SKM-1 treated with dmso at 0.1 percent for 144 hours (cell line): ENCODE results near the gene PAGE2B.
A peak's percentile ranks its signal among the peaks of the same experiment; 100 is the strongest.
"Not testable (repeated sequence)": the region's sequence is repeated elsewhere in the genome, so short reads cannot be mapped to it uniquely, and the experiment has no call there.

Experiments
- DNase-seq: peaks from one replicate; lab custom pipeline; 2025; ENCODE audit not compliant: unreplicated experiment; lab: John Stamatoyannopoulos, UW

Gene PAGE2B

GRCh38 chrX:55107911-55108310, 33.1 kb downstream of the PAGE2B start:
- no peak for DNase-seq

DNA sequence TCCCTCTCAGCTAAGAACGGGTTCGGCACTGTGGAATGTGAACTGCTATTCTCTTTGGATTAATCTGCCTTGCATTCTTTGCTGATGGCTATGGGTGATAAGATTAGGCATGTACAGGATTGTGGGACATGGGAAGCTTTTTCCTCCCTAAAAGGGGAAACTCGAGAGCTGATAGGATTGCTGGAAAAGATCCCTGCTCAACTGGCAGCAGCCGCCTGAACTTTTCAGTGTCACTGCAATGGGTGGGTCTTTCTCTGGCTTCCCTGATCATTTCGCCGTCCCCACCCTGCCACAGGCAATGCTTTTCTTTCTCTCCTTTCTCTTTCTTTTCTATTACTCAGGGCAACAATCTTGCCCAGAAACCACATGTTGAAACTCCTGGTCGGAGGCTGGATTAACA, 34.5 kb downstream of the PAGE2B start:
- DNase-seq = no peak

DNA sequence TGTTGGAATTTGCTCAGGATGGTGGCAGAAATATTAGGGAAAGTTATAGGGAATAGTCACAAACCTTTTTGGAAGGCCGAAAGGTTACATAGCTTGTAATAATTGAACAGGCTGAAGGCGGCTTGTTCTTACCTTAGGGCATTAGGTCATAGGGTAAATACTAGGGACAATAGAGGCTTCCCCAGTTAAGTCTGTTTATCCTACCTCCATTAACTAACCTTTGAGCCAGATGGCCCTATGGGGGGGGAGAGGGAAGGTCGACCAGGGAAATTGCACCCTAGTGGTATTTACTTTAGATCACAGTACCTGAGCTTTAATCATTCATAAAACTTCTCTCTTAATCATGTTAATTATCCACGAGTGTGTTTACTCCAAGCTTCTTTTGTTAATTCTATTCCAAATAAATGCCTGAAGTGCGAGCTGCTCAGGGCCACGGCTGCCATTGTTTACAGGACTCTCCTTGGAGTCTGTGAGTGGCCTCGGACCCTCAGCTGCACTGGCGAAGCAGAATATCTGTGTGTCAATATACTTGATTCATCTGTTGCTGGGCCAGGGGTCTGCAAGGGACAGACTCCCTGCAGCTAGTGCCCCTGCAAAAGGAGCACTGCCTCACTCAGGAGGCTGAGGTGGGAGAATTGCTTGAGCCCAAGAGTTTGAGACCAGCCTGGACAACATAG, 36.9 kb downstream of the PAGE2B start:
- DNase-seq = no peak

GRCh38 chrX:55116589-55116988, 41.8 kb downstream of the PAGE2B start:
- not testable (repeated sequence) for DNase-seq

- DNase-seq = no peak
These were observed 43.7 kb downstream of the PAGE2B start for GRCh38 chrX:55118574-55118973.

- DNase-seq = no peak
These were observed 44.4 kb downstream of the PAGE2B start for GRCh38 chrX:55119271-55119670.

GRCh38 chrX:55119712-55120111, 44.9 kb downstream of the PAGE2B start:
- no peak for DNase-seq

- DNase-seq = no peak
These were observed 46.0 kb downstream of the PAGE2B start for GRCh38 chrX:55120761-55121358.

DNA sequence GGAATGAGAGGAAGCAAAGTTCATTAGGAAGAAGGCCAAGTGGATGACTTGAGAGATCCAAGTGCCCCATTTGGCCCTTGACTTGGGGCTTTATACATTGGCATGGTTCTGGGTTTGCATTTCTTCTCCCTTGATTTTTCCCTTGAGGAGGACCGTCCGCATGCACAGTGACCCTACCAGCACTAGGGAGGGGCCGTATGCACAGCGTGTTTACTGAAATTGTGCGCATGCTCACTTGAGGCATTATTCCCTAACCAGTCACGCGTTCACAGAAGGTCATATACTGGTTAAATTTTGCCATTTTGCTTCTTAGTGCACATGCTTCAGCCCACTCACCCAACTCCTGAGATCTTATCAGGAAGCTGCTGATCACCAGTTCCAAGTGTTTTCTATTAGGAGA, 49.1 kb downstream of the PAGE2B start:
- DNase-seq = no peak

DNA sequence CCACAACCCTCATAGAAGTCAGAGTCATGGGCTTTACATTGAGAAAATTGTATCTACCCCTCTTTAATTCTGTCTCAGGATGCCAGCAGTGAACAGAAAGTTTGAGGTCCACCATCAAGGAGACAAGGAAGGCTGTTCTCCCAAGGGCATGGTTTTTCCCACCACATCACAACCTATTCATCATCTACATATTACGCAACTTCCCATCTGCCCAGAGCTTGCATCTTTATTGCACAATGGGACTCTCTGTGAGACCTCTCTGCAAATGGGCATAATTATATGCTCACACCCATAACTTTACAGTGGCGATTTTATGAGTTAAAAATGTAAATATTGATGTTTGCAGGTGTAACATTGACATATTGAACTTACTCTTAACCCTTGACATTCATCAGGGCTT, 52.9 kb downstream of the PAGE2B start:
- DNase-seq = peak; percentile 19
